SK-N-SH (cell line): ENCODE results near the gene TMEM106C. TPM values are rescaled to one million over a fixed set of nuclear protein-coding genes. Genes with fewer than 3 reads are reported as not detected.
A peak's percentile ranks its signal among the peaks of the same experiment; 100 is the strongest.

Experiments used
- CTCF ChIA-PET: fragments of 300-600, 350-600 bp; formaldehyde crosslinking; extraction: SDS; loops from one replicate; lab custom pipeline; 2021; lab: Yijun Ruan, JAX
- POLR2A ChIA-PET: fragments of 350-600 bp; sonication (Branson Sonifier 250); formaldehyde crosslinking; extraction: SDS; loops from one replicate; lab custom pipeline; 2020; ENCODE audit warnings: antibody characterized with exemption, inconsistent platforms; lab: Yijun Ruan, JAX
- DNase-seq: peaks from one replicate; pipeline ENCODE4 v3.0.0; 2012
- H2AFZ ChIP-seq: fragments of 200-600 bp; sonication (generic); 2 replicates; pipeline ENCODE4 v1.8.1; 2016; ENCODE audit warnings: antibody characterized with exemption, mild to moderate bottlenecking, low read depth
- H3F3A ChIP-seq: fragments of 200-600 bp; sonication (generic); replicated peaks from 2 replicates; pipeline ENCODE3; 2016; ENCODE audit warnings: antibody characterized with exemption, mild to moderate bottlenecking; ENCODE audit not compliant: insufficient read depth
- H3K27ac ChIP-seq, 2 experiments: fragments of 200-500 bp in 1 of 2; fragments of 200-600 bp in 1 of 2; sonication (Bioruptor generic) in 1 of 2; sonication (generic), shearing (Covaris generic) in 1 of 2; 2 replicates each; pipeline versions ENCODE4 v1.5.1 to v1.6.1; 2014 to 2016; ENCODE audit warnings: low read depth in 2 of 2, inconsistent platforms in 1 of 2, low read length in 1 of 2, mild to moderate bottlenecking in 1 of 2, mixed read lengths in 1 of 2
- H3K27me3 ChIP-seq: fragments of 200-600 bp; sonication (generic), shearing (Covaris generic); 2 replicates; pipeline ENCODE4 v1.6.1; 2016; ENCODE audit warnings: mixed run types; ENCODE audit not compliant: insufficient read depth
- H3K36me3 ChIP-seq, 2 experiments: fragments of 200-500 bp in 1 of 2; fragments of 200-600 bp in 1 of 2; sonication (Bioruptor generic) in 1 of 2; sonication (generic) in 1 of 2; replicated peaks in 1 of 2; 2 replicates each; pipeline versions ENCODE3 to v1.5.1; 2014 to 2016; ENCODE audit warnings: low read length in 1 of 2, mild to moderate bottlenecking in 1 of 2; ENCODE audit not compliant: insufficient read depth in 2 of 2, control insufficient read depth in 1 of 2
- H3K4me1 ChIP-seq, 2 experiments: fragments of 200-500 bp in 1 of 2; fragments of 200-600 bp in 1 of 2; sonication (Bioruptor generic) in 1 of 2; sonication (generic), shearing (Covaris generic) in 1 of 2; 2 replicates each; pipeline versions ENCODE4 v1.5.1 to v1.6.1; 2014 to 2016; ENCODE audit warnings: low read depth in 1 of 2, low read length in 1 of 2, mixed run types in 1 of 2; ENCODE audit not compliant: insufficient read depth in 2 of 2, control insufficient read depth in 1 of 2
- H3K4me2 ChIP-seq: fragments of 200-600 bp; sonication (generic), shearing (Covaris generic); 2 replicates; pipeline ENCODE4 v1.6.1; 2017; ENCODE audit warnings: mixed run types
- H3K4me3 ChIP-seq, 2 experiments: fragments of 200-500 bp in 1 of 2; fragments of 200-600 bp in 1 of 2; sonication (Bioruptor generic) in 1 of 2; sonication (generic), shearing (Covaris generic) in 1 of 2; 2 replicates each; pipeline versions ENCODE4 v1.5.1 to v1.8.1; 2014 to 2016; ENCODE audit warnings: low read depth in 2 of 2, inconsistent platforms in 1 of 2, low read length in 1 of 2, mild to moderate bottlenecking in 1 of 2, mixed read lengths in 1 of 2, moderate library complexity in 1 of 2
- H3K79me2 ChIP-seq: fragments of 200-600 bp; sonication (generic); 2 replicates; pipeline ENCODE4 v1.8.1; 2017; ENCODE audit warnings: mild to moderate bottlenecking; ENCODE audit not compliant: insufficient read depth
- H3K9ac ChIP-seq: fragments of 200-600 bp; sonication (generic); 2 replicates; pipeline ENCODE4 v1.6.1; 2017; ENCODE audit warnings: mixed run types
- H3K9me2 ChIP-seq: fragments of 200-600 bp; sonication (generic); 2 replicates; pipeline ENCODE4 v1.6.1; 2017; ENCODE audit warnings: mixed run types
- H3K9me3 ChIP-seq: fragments of 200-600 bp; sonication (generic); 2 replicates; pipeline ENCODE4 v1.6.1; 2017; ENCODE audit warnings: mixed run types, mild to moderate bottlenecking, moderate library complexity
- H4K20me1 ChIP-seq: fragments of 200-600 bp; sonication (generic); 2 replicates; pipeline ENCODE4 v1.6.1; 2017; ENCODE audit warnings: mild to moderate bottlenecking, mixed run types; ENCODE audit not compliant: insufficient read depth
- ELF1 ChIP-seq: IDR thresholded peaks from 2 replicates; pipeline ENCODE4 v1.4.0; 2012
- EP300 ChIP-seq, 2 experiments: IDR thresholded peaks; 2 replicates each; pipeline versions ENCODE4 v1.4.0 to v1.6.1; 2012; ENCODE audit warnings: borderline replicate concordance in 1 of 2, low read depth in 1 of 2, low read length in 1 of 2
- EZH2phosphoT487 ChIP-seq: fragments of 200-600 bp; sonication (generic); IDR thresholded peaks from 2 replicates; pipeline ENCODE4 v1.6.1; 2017; ENCODE audit warnings: low read depth, mixed run types, mild to moderate bottlenecking, antibody characterized with exemption, moderate library complexity, borderline replicate concordance
- FOSL2 ChIP-seq: IDR thresholded peaks from 2 replicates; pipeline ENCODE4 v1.4.0; 2012; ENCODE audit warnings: low read depth, mild to moderate bottlenecking, moderate library complexity, borderline replicate concordance
- FOXJ3 ChIP-seq: sonication (generic); formaldehyde crosslinking; IDR thresholded peaks from 2 replicates; pipeline ENCODE4 v1.5.1; 2020; ENCODE audit warnings: mild to moderate bottlenecking, missing genetic modification reagents
- FOXM1 ChIP-seq: IDR thresholded peaks from 2 replicates; pipeline ENCODE4 v1.4.0; 2012; ENCODE audit warnings: low read depth, mild to moderate bottlenecking
- GABPA ChIP-seq: IDR thresholded peaks from 2 replicates; pipeline ENCODE4 v1.4.0; 2012; ENCODE audit warnings: low read depth, mild to moderate bottlenecking
- IRF3 ChIP-seq: fragments of 150-350 bp; IDR thresholded peaks from 2 replicates; pipeline ENCODE4 v1.6.1; 2016; ENCODE audit warnings: mild to moderate bottlenecking, low read depth, low read length
- JUND ChIP-seq: IDR thresholded peaks from 2 replicates; pipeline ENCODE4 v1.4.0; 2012
- MEF2A ChIP-seq: IDR thresholded peaks from 2 replicates; pipeline ENCODE4 v1.4.0; 2012; ENCODE audit warnings: low read depth, borderline replicate concordance
- MXI1 ChIP-seq: IDR thresholded peaks from 2 replicates; pipeline ENCODE4 v1.6.1; 2012; ENCODE audit warnings: mild to moderate bottlenecking, low read depth, low read length, improper control_type of control experiment
- NFIC ChIP-seq: IDR thresholded peaks from 2 replicates; pipeline ENCODE4 v1.4.0; 2012; ENCODE audit warnings: borderline replicate concordance
- NRF1 ChIP-seq: IDR thresholded peaks from 2 replicates; pipeline ENCODE4 v1.6.1; 2012; ENCODE audit warnings: low read depth, mild to moderate bottlenecking, low read length
- RAD21 ChIP-seq: IDR thresholded peaks from 2 replicates; pipeline ENCODE4 v1.6.1; 2012; ENCODE audit warnings: mild to moderate bottlenecking, low read length
- RCOR1 ChIP-seq: fragments of 150-350 bp; IDR thresholded peaks from 2 replicates; pipeline ENCODE4 v1.6.1; 2017; ENCODE audit warnings: antibody characterized with exemption, low read length
- RXRA ChIP-seq: IDR thresholded peaks from 2 replicates; pipeline ENCODE4 v1.4.0; 2012; ENCODE audit warnings: low read depth, mild to moderate bottlenecking, borderline replicate concordance
- SIN3A ChIP-seq: IDR thresholded peaks from 2 replicates; pipeline ENCODE4 v1.6.1; 2012; ENCODE audit warnings: low read depth, mild to moderate bottlenecking, low read length, moderate library complexity, borderline replicate concordance
- SMC3 ChIP-seq: IDR thresholded peaks from 2 replicates; pipeline ENCODE4 v1.6.1; 2012; ENCODE audit warnings: low read depth, low read length, improper control_type of control experiment
- TAF1 ChIP-seq: IDR thresholded peaks from 2 replicates; pipeline ENCODE4 v1.6.1; 2012; ENCODE audit warnings: low read depth, mild to moderate bottlenecking, low read length, moderate library complexity, borderline replicate concordance
- TCF12 ChIP-seq: IDR thresholded peaks from 2 replicates; pipeline ENCODE4 v1.4.0; 2012
- TEAD4 ChIP-seq: IDR thresholded peaks from 2 replicates; pipeline ENCODE4 v1.4.0; 2012; ENCODE audit warnings: mild to moderate bottlenecking, borderline replicate concordance; ENCODE audit not compliant: insufficient read depth
- USF2 ChIP-seq: fragments of 150-350 bp; IDR thresholded peaks from 2 replicates; pipeline ENCODE4 v1.6.1; 2017; ENCODE audit warnings: antibody characterized with exemption, low read length, low read depth, borderline replicate concordance
- YY1 ChIP-seq: IDR thresholded peaks from 2 replicates; pipeline ENCODE4 v1.4.0; 2012; ENCODE audit warnings: low read depth, mild to moderate bottlenecking
- WGBS: methylation state at CpG from one replicate; pipeline ENCODE4 v1.1.6; 2017; ENCODE audit warnings: low lambda C conversion rate; 5-methylcytosine and 5-hydroxymethylcytosine counted together
- polyA plus RNA-seq, 3 experiments: library from polyadenylated mRNA; depleted of rRNA; stranded (reverse); fragments of >200 nt; gene quantifications; 2 replicates each; pipeline ENCODE4 v1.2.3, GENCODE V29; 2012
- TF ChIP-seq, protein P1 (sequence below): IDR thresholded peaks from 2 replicates; pipeline ENCODE4 v1.4.0; 2012; ENCODE audit warnings: low read depth
- TF ChIP-seq, protein P2 (sequence below): IDR thresholded peaks from 2 replicates; pipeline ENCODE4 v1.4.0; 2012; ENCODE audit warnings: low read depth, borderline replicate concordance
- TF ChIP-seq, protein P3 (sequence below): IDR thresholded peaks from 2 replicates; pipeline ENCODE4 v1.6.1; 2012; ENCODE audit warnings: mild to moderate bottlenecking, low read depth, low read length, moderate library complexity

The TMEM106C gene
- polyA plus RNA-seq, 1 of the 3 experiments (the other 2 are of a cell fraction): 133 TPM

DNA sequence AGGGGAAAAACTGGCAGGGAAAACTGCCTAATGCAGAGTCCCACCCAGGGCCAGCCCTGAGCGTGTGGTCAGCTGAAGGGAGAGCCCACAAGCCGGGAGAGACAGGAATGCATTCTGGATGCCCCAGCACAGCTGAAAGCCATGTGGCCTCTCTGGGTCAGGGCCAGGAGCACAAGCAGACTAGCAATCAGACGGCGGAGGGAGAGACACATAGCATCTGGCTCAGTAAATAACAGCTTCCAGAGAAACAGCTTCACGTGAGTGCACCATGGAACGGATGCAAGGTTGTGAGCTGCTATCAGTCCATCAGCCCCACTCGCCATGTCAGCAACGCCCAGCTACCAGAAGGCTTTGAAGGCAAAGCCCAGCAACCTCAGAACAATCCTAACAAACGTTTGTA lies 28.2 kb upstream of the TMEM106C start:
- H3K9me3 ChIP-seq: no peaks in the 10 kb centered on the region
- H3K4me2 ChIP-seq: no peak overlapping the region
- no peak overlapping the region for H3K4me3 ChIP-seq
- 21% methylated on average over 6 of the region's 9 CpGs for WGBS
- no peak overlapping the region for H2AFZ ChIP-seq
- no peaks in the 10 kb centered on the region; the same call in 1 of the 2 replicates for H3K27me3 ChIP-seq
- no peak overlapping the region for H3K9ac ChIP-seq
- H3K27ac ChIP-seq: peak overlapping the region in 1 of 2 experiments; percentile 84; a peak in 2 of 4 replicates
- ChIA-PET CTCF (interaction anchor here (0.9 to 2.5 kb wide), 7 partner anchors 14 to 683 kb away, joined by 3 to 19 read pairs (median 6); partner anchors contain the start of genes TMEM106C and VDR), POLR2A (interaction anchor here (0.7 to 1.1 kb wide), 2 partner anchors 20 to 56 kb away, joined by 3 read pairs; no protein-coding TSS in a partner anchor)
- peak; percentile 80 for DNase-seq
- peaks cover 0 to 16% of the 10 kb centered on the region in 2 experiments; a peak in 2 of 4 replicates for H3K4me1 ChIP-seq
- H4K20me1 ChIP-seq: no peaks in the 10 kb centered on the region
- no peaks in the 10 kb centered on the region for H3K36me3 ChIP-seq
- H3K9me2 ChIP-seq: no peaks in the 10 kb centered on the region
- no peaks in the 10 kb centered on the region for H3F3A ChIP-seq
- no peaks in the 10 kb centered on the region for H3K79me2 ChIP-seq
- no peak for TF ChIP-seq SMC3
- peak; percentile 50; the same call in 1 of the 2 replicates for TF ChIP-seq SIN3A
- TF ChIP-seq, protein P1, sequence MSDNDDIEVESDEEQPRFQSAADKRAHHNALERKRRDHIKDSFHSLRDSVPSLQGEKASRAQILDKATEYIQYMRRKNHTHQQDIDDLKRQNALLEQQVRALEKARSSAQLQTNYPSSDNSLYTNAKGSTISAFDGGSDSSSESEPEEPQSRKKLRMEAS: peak; percentile 82
- no peak for TF ChIP-seq FOSL2
- TF ChIP-seq TAF1: no peak
- TF ChIP-seq EZH2phosphoT487: no peak
- no peak for TF ChIP-seq GABPA
- TF ChIP-seq, protein P2, sequence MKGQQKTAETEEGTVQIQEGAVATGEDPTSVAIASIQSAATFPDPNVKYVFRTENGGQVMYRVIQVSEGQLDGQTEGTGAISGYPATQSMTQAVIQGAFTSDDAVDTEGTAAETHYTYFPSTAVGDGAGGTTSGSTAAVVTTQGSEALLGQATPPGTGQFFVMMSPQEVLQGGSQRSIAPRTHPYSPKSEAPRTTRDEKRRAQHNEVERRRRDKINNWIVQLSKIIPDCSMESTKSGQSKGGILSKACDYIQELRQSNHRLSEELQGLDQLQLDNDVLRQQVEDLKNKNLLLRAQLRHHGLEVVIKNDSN: peak; percentile 37; the same call in 1 of the 2 replicates
- peak in 1 of 2 experiments; percentile 41; a peak in 1 of 4 replicates for TF ChIP-seq EP300 (IDR thresholded peaks at IDR 0.05; ENCODE audit: borderline replicate concordance in 1 of 2, low read depth in 1 of 2, low read length in 1 of 2)
- no peak for TF ChIP-seq NRF1
- TF ChIP-seq, protein P3, sequence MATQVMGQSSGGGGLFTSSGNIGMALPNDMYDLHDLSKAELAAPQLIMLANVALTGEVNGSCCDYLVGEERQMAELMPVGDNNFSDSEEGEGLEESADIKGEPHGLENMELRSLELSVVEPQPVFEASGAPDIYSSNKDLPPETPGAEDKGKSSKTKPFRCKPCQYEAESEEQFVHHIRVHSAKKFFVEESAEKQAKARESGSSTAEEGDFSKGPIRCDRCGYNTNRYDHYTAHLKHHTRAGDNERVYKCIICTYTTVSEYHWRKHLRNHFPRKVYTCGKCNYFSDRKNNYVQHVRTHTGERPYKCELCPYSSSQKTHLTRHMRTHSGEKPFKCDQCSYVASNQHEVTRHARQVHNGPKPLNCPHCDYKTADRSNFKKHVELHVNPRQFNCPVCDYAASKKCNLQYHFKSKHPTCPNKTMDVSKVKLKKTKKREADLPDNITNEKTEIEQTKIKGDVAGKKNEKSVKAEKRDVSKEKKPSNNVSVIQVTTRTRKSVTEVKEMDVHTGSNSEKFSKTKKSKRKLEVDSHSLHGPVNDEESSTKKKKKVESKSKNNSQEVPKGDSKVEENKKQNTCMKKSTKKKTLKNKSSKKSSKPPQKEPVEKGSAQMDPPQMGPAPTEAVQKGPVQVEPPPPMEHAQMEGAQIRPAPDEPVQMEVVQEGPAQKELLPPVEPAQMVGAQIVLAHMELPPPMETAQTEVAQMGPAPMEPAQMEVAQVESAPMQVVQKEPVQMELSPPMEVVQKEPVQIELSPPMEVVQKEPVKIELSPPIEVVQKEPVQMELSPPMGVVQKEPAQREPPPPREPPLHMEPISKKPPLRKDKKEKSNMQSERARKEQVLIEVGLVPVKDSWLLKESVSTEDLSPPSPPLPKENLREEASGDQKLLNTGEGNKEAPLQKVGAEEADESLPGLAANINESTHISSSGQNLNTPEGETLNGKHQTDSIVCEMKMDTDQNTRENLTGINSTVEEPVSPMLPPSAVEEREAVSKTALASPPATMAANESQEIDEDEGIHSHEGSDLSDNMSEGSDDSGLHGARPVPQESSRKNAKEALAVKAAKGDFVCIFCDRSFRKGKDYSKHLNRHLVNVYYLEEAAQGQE: no peak
- TF ChIP-seq MXI1: peak; percentile 95
- TF ChIP-seq IRF3: no peak
- TF ChIP-seq USF2: no peak
- peak; percentile 49; the same call in 1 of the 2 replicates for TF ChIP-seq FOXJ3
- TF ChIP-seq TEAD4: no peak
- TF ChIP-seq TCF12: peak; percentile 74
- no peak for TF ChIP-seq JUND
- TF ChIP-seq RXRA: no peak
- TF ChIP-seq RCOR1: peak; percentile 90
- TF ChIP-seq MEF2A: no peak
- no peak for TF ChIP-seq FOXM1
- no peak for TF ChIP-seq ELF1
- TF ChIP-seq RAD21: peak; percentile 7; the same call in 1 of the 2 replicates
- TF ChIP-seq NFIC: peak; percentile 53
- no peak for TF ChIP-seq YY1
